Uterus (tissue), 2 donors: Measurements from ENCODE around the gene TOR1AIP2.

ENCODE experiments used
- CTCF ChIP-seq, 4 experiments: fragments of 200-600 bp in 2 of 4; fragments of 450-650 bp in 2 of 4; sonication (generic) in 2 of 4; IDR thresholded peaks; one replicate each; pipeline ENCODE4 v1.5.1; 2016 to 2019; ENCODE audit warnings: antibody characterized with exemption in 4 of 4, mild to moderate bottlenecking in 2 of 4, moderate library complexity in 1 of 4
- POLR2A ChIP-seq, 2 donors: fragments of 450-650 bp; IDR thresholded peaks; one replicate each; pipeline ENCODE4 v1.6.1; 2016; ENCODE audit warnings: antibody characterized with exemption in 2 of 2, mild to moderate bottlenecking in 1 of 2, moderate library complexity in 1 of 2

- no peak for TF ChIP-seq POLR2A (IDR thresholded peaks at IDR 0.05)
- TF ChIP-seq CTCF (IDR thresholded peaks at IDR 0.05) = no peak
Measured at GRCh38 chr1:179822065-179822464, 55.5 kb downstream of the TOR1AIP2 start.
